Nephron progenitor cell (in vitro differentiated cells): ENCODE data around the gene IGFBP1.

Source experiments
- DNase-seq: peaks from one replicate; pipeline ENCODE4 v3.0.0; 2021
- H3K27ac Mint-ChIP-seq: 2 replicates; pipeline ENCODE4 v1.8.0; 2021; ENCODE audit warnings: mild to moderate bottlenecking, moderate library complexity, mixed read lengths
- H3K27me3 Mint-ChIP-seq: 2 replicates; pipeline ENCODE4 v1.8.0; 2021; ENCODE audit warnings: mild to moderate bottlenecking, low read depth, mixed read lengths; ENCODE audit not compliant: poor library complexity
- H3K36me3 Mint-ChIP-seq: 2 replicates; pipeline ENCODE4 v1.8.0; 2021; ENCODE audit warnings: low read depth, mixed read lengths
- H3K4me1 Mint-ChIP-seq: 2 replicates; pipeline ENCODE4 v1.8.0; 2021; ENCODE audit warnings: mixed read lengths
- H3K4me3 Mint-ChIP-seq: 2 replicates; pipeline ENCODE4 v1.8.0; 2021; ENCODE audit warnings: mild to moderate bottlenecking, moderate library complexity, mixed read lengths
- H3K9me3 Mint-ChIP-seq: 2 replicates; pipeline ENCODE4 v1.8.0; 2021; ENCODE audit warnings: mild to moderate bottlenecking, moderate library complexity, mixed read lengths
- TF ChIP-seq, protein P1 (sequence below): fragments of 200-600 bp; sonication (generic); IDR thresholded peaks from 2 replicates; pipeline ENCODE4 v1.5.0; 2021; ENCODE audit warnings: antibody characterized with exemption

IGFBP1 gene

DNA sequence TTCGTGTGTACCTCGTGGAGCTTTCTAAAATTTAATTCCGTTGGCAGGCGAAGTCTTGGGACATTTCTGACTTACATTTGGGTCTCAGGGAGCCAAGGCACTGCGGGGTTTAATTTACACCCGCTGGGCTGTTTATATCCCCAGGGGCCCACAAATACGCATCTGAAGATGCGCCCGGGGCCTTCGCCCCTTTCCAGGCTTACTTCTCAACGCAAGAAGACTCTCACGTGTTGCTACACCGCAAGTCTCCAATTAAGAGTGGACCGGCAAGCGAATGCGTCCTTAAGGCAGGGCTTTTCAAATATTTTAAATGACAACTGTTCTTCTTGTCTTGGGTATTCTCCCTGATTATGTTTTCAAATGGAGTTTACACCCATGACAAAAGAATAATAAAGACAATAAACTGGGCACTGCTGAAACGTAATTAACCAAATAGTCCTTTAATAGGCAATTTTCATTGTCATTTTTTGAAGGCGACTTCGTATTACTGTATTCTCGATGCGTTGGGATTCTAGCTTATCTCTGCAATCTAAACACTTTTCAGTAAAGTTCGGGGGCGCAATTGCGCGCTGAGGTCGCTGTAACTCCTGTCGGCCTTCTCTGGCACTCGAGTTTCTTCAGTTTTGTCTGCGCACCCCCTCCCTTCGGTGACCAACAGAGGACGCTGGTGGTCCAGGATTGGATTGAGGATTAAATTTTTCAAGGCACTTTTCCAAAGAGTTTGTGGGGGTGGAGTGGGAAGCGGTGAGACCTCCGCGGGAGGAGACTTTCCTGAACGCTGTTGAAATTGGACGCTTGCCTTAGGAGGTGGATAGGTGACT lies 33.6 kb downstream of the IGFBP1 start:
- no peak overlapping the region for H3K27ac Mint-ChIP-seq
- peaks cover 36% of the 10 kb centered on the region for H3K4me1 Mint-ChIP-seq
- H3K27me3 Mint-ChIP-seq: peaks cover 85% of the 10 kb centered on the region
- TF ChIP-seq, protein P1, sequence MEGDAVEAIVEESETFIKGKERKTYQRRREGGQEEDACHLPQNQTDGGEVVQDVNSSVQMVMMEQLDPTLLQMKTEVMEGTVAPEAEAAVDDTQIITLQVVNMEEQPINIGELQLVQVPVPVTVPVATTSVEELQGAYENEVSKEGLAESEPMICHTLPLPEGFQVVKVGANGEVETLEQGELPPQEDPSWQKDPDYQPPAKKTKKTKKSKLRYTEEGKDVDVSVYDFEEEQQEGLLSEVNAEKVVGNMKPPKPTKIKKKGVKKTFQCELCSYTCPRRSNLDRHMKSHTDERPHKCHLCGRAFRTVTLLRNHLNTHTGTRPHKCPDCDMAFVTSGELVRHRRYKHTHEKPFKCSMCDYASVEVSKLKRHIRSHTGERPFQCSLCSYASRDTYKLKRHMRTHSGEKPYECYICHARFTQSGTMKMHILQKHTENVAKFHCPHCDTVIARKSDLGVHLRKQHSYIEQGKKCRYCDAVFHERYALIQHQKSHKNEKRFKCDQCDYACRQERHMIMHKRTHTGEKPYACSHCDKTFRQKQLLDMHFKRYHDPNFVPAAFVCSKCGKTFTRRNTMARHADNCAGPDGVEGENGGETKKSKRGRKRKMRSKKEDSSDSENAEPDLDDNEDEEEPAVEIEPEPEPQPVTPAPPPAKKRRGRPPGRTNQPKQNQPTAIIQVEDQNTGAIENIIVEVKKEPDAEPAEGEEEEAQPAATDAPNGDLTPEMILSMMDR: peak; percentile 96
- DNase-seq: peak; percentile 80
- H3K4me3 Mint-ChIP-seq: peak overlapping the region; percentile 84
- no peaks in the 10 kb centered on the region for H3K9me3 Mint-ChIP-seq
- H3K36me3 Mint-ChIP-seq: peaks cover 6% of the 10 kb centered on the region

DNA sequence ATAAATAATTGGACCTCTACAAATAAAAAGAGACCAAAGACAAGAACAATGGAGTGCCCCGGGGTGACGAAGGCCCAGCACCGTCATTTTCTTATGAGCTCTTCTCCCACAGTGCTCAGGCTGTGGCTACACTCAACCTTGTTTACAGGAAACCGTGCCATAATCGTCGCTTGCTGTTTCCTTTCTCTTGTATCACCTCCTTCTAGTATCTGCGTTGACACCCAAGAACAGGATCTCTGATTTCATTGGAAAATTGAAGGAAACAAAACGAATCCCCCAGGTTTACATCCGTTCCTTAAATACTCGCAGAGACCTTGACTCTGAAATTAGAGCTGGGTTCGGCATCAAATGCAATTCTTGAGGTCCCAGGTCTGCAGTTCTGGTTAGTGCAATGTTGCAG lies 34.5 kb downstream of the IGFBP1 start:
- H3K27me3 Mint-ChIP-seq: peaks cover 81% of the 10 kb centered on the region
- H3K4me3 Mint-ChIP-seq: peak overlapping the region; percentile 84
- peaks cover 32% of the 10 kb centered on the region for H3K4me1 Mint-ChIP-seq
- H3K27ac Mint-ChIP-seq: no peak overlapping the region
- H3K9me3 Mint-ChIP-seq: no peaks in the 10 kb centered on the region
- TF ChIP-seq, protein P1: no peak
- H3K36me3 Mint-ChIP-seq: no peaks in the 10 kb centered on the region
- DNase-seq: no peak

DNA sequence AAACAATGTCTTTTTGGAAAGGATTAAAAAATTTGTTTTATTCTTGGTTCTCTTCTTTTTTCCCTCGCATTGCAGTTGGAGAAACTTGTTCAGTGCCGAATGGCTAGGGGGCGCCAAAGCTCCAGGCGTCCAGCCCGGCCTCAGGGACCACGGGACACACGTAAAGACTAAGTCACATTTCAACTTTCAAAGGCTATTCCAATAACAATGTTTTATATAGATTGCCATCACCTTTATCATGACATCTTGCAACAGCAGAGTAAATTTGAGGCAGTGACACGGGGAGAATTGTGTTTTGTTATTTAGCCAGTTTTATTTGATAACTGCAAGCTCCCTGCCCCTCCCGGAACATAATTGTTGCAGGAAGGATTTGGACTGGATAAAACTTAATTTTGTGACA lies 35.0 kb downstream of the IGFBP1 start:
- Mint-ChIP-seq H3K27me3 (peaks cover 76% of the 10 kb centered on the region), H3K4me1 (peaks cover 32% of the 10 kb centered on the region), H3K27ac (no peak overlapping the region), H3K4me3 (peak overlapping the region; percentile 84), H3K9me3 (no peaks in the 10 kb centered on the region), H3K36me3 (no peaks in the 10 kb centered on the region)
- TF ChIP-seq, protein P1: peak; percentile 98
- DNase-seq: peak; percentile 85

DNA sequence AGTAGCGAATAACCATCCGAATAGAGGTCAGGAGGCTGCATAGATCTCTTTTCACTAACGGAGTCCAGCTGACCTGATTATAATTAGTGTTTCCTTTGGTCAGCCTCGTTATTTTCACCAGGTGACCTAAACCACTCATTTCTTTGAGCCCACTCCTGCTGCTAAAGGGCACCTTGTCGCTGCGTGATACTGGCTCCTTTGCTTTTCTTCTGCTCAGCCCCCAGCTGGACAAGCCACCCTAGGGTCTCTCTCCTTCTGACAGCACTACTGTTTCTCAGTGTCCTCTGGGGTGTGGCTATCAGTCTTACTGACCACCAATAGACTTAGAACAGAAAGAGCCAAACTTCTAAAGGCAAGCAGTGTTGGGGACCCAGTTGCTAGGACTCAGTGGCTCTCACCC lies 35.5 kb downstream of the IGFBP1 start:
- peaks cover 32% of the 10 kb centered on the region for H3K4me1 Mint-ChIP-seq
- TF ChIP-seq, protein P1: no peak
- no peak overlapping the region for H3K4me3 Mint-ChIP-seq
- no peak for DNase-seq
- H3K27ac Mint-ChIP-seq: no peak overlapping the region
- peaks cover 71% of the 10 kb centered on the region for H3K27me3 Mint-ChIP-seq
- H3K36me3 Mint-ChIP-seq: no peaks in the 10 kb centered on the region
- no peaks in the 10 kb centered on the region for H3K9me3 Mint-ChIP-seq

DNA sequence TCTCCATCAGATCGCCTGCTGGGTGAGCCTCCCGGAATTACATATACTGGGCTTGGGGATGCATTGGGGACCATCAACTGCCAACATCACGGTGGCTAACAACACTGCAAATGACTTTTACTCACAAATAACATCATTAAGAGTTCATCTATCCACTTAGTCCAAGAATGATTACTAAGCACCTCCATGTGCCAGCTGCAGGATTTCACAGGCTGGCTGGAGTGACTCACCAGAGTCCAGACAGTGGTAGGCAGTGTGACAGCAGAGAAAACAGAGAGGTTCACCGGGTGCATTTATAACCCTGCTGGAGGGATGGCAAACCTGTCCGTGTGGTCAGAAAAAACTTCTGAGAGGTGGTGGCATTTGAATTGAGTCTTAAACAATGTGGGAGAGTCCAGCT lies 36.0 kb downstream of the IGFBP1 start:
- Mint-ChIP-seq H3K4me1 (peaks cover 32% of the 10 kb centered on the region), H3K36me3 (no peaks in the 10 kb centered on the region), H3K9me3 (no peaks in the 10 kb centered on the region), H3K27me3 (peaks cover 66% of the 10 kb centered on the region), H3K4me3 (no peak overlapping the region), H3K27ac (peak overlapping the region; percentile 61)
- DNase-seq: no peak
- TF ChIP-seq, protein P1: no peak

DNA sequence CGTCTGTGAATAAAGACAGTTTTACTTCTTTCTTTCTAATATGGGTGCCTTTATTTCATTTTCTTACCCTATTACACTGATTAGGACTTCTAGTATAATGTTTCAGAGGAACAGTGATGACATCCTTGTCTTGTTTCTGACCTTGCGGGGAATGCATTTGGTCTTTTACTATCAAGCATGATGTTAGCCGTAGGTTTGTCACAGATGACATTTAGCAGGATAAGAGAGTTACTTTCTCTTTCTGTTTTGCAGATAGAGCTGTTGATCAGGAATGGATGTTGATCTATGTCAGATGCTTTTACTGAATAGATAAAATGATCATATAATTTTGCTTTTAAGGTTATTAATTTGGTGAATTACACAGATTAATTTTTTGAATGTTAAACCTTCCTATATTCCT lies 39.4 kb downstream of the IGFBP1 start:
- Mint-ChIP-seq H3K36me3 (no peaks in the 10 kb centered on the region), H3K27ac (no peak overlapping the region), H3K9me3 (no peaks in the 10 kb centered on the region), H3K27me3 (peaks cover 38% of the 10 kb centered on the region), H3K4me3 (no peak overlapping the region), H3K4me1 (peaks cover 12% of the 10 kb centered on the region)
- TF ChIP-seq, protein P1: no peak
- DNase-seq: no peak
